GM12891 (cell line): ENCODE results near the gene SNX2.

ENCODE experiments used
- PAX5 ChIP-seq: IDR thresholded peaks from 2 replicates; pipeline ENCODE4 v1.6.1; 2011; ENCODE audit warnings: low read length, moderate library complexity, mild to moderate bottlenecking; ENCODE audit not compliant: insufficient read depth, severe bottlenecking
- POLR2A ChIP-seq: IDR thresholded peaks from 2 replicates; pipeline ENCODE4 v1.6.1; 2011; ENCODE audit warnings: low read depth, low read length, control low read depth
- POLR2AphosphoS5 ChIP-seq: IDR thresholded peaks from 2 replicates; pipeline ENCODE4 v1.6.1; 2011; ENCODE audit warnings: low read depth, low read length, control low read depth
- TAF1 ChIP-seq: IDR thresholded peaks from 2 replicates; pipeline ENCODE4 v1.6.1; 2011; ENCODE audit warnings: low read depth, low read length, control low read depth

DNA sequence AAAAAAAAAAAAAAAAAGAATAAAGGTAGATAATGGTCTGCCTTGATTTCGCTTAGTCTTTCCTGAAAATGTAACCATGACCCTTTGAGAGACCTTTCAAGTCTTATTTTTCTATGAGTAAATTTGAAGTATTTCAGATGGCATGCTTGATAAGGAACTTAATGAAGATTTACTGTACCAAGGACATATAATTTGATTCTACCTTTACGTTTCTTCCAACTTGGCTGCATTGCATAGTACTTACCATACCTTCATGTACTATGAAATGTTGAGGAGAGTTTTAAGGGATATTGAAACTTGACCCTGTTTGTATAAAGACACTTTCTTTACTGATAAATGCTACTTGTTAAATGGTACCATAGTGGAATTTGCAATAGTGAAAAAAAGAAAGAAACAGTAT, 35.5 kb downstream of the SNX2 start:
- TF ChIP-seq POLR2A (no peak), POLR2AphosphoS5 (no peak), TAF1 (no peak), PAX5 (no peak)
